ENCODE measurements around the gene GRIPAP1.

The GRIPAP1 gene

GRCh38 chrX:48937054-48937907, 64.8 kb downstream of the GRIPAP1 start:
- in situ Hi-C loops (cut with HindIII; ENCODE audit: low pct_ligation_motif_present, low pct_unique_long_range_greater_than_20kb, low sequenced_read_pairs): no loop called here
- no peak for DNase-seq

- in situ Hi-C loops (cut with HindIII; ENCODE audit: low pct_ligation_motif_present, low pct_unique_long_range_greater_than_20kb, low sequenced_read_pairs): no loop called here
- DNase-seq: no peak
Observed at GRCh38 chrX:48936429-48937053, 65.5 kb downstream of the GRIPAP1 start.

- in situ Hi-C loops (cut with HindIII; ENCODE audit: low pct_ligation_motif_present, low pct_unique_long_range_greater_than_20kb, low sequenced_read_pairs): no loop called here
- no peak for DNase-seq
Observed at GRCh38 chrX:48935301-48935670, 66.8 kb downstream of the GRIPAP1 start.

- no peak for DNase-seq
- in situ Hi-C loops (cut with HindIII; ENCODE audit: low pct_ligation_motif_present, low pct_unique_long_range_greater_than_20kb, low sequenced_read_pairs): no loop called here
Observed at GRCh38 chrX:48934581-48935300, 67.3 kb downstream of the GRIPAP1 start.

- DNase-seq: no peak
- in situ Hi-C loops (cut with HindIII; ENCODE audit: low pct_ligation_motif_present, low pct_unique_long_range_greater_than_20kb, low sequenced_read_pairs): no loop called here
Observed at GRCh38 chrX:48933757-48934156, 68.3 kb downstream of the GRIPAP1 start.

GRCh38 chrX:48927736-48928382, 74.2 kb downstream of the GRIPAP1 start:
- no peak for DNase-seq
- in situ Hi-C loops (cut with HindIII; ENCODE audit: low pct_ligation_motif_present, low pct_unique_long_range_greater_than_20kb, low sequenced_read_pairs): no loop called here

- in situ Hi-C loops (cut with HindIII; ENCODE audit: low pct_ligation_motif_present, low pct_unique_long_range_greater_than_20kb, low sequenced_read_pairs): no loop called here
- DNase-seq: no peak
Observed at GRCh38 chrX:48927123-48927522, 74.9 kb downstream of the GRIPAP1 start.

- in situ Hi-C loops (cut with HindIII; ENCODE audit: low pct_ligation_motif_present, low pct_unique_long_range_greater_than_20kb, low sequenced_read_pairs): no loop called here
- DNase-seq: no peak
Observed at GRCh38 chrX:48924270-48924669, 77.8 kb downstream of the GRIPAP1 start.

- in situ Hi-C loops (cut with HindIII; ENCODE audit: low pct_ligation_motif_present, low pct_unique_long_range_greater_than_20kb, low sequenced_read_pairs): no loop called here
Observed at GRCh38 chrX:48923771-48924170, 78.3 kb downstream of the GRIPAP1 start.

More at GRCh38 chrX:48923771-48924170, 78.3 kb downstream of the GRIPAP1 start:
- DNase-seq: no peak
